Activated CD8-positive, alpha-beta memory T cell treated with anti-CD3 and anti-CD28 coated beads, Interleukin-2, amount 50 U/mL, for 1 hour (primary cell): Measurements from ENCODE around the gene NPC1.

Source experiments
- DNase-seq: peaks from one replicate; pipeline ENCODE4 v3.0.0-alpha.2; 2020; ENCODE audit errors: extremely low read depth

Gene NPC1

DNA sequence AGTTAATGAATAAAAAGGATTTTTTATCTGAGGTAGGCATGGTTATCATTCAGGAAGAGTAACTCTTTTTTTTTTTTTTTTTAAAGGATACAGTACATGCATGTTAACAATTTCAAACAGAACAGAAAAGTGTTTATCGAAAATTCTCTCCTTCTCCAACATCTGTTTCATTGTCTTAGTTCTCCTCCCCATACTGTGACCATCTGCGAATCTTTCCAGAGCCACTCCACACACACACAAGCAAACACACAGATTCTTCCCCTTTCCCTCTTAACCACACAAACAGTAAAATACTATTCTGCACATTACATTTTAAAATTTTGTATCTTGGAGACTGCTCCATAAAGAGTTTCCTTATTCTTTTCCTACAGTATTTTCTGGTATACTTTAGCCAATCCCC is 38.0 kb downstream of the NPC1 start:
- no peak for DNase-seq

DNA sequence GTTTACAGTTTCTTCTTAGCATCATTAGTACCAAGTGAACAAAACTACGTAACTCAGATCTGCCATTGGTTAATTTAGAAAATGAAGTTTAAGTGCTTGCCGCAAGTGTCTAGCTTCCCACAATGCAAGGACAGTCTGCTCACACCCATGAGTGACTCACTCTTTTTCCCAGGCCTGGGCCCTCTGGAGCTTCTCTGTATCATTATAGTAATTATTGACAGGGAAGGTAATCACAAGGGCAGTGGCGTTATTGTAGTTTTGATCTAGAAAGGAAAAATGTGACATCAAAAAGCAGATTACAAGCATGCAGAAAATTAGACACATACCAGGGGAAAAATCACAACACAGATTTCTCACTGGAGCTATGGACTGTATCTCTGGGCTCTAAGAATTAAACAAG is 38.5 kb downstream of the NPC1 start:
- no peak for DNase-seq

DNA sequence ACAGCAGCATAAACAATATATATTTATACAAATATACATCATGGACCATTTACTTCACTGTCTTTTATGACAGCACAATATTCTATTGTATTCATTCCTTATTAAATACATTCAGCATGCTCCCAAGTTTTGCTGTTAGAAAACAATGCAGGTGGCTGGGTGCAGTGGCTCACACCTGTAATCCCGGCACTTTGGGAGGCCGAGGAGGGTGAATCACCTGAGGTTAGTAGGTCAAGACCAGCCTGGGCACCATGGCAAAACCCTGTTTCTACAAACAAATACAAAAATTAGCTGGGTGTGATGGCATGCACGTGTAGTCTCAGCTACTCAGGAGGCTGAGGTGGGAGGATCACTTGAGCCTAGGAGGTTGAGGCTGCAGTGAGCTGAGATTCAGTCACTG is 39.0 kb downstream of the NPC1 start:
- DNase-seq = no peak

DNA sequence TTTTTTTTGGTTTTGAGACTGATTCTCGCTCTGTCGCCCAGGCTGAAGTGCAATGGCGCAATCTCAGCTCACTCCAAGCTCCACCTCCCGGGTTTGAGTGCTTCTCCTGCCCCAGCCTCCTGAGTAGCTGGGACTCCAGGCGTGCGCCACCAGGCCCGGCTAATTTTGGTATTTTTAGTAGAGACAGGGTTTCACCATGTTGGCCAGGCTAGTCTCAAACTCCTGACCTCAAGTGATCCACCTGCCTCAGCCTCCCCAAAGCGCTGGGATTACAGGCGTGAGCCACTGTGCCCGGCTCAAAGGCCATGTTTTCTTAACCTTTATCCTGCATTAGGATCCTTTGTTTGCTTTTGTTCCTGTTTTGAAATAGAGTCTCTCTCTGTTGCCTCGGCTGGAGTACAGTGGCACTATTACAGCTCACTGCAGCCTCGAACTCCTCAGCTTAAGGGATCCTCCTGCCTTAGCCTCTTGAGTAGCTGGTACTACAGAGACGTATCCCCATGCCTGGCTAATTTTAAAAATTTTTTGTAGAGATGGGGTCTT is 41.0 kb downstream of the NPC1 start:
- no peak for DNase-seq

DNA sequence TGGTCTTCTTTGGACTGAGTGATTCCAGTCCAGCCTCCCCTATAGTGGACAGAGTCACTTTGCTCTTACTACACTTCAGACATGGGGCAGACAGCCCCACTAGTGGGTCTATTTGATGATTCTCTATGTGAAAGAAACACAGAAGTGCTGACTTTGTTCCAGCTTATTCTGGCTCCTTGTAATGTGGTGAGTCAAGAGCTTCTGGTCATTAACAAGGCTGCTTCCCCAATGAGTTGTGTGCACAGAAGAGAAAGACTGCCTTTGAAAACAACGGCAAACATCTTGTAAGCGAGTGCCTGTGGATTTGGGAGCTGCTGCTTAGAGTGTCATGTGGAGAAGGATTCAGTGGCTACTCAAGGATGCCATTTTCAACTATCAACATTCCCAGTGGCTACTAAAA is 43.8 kb downstream of the NPC1 start:
- no peak for DNase-seq

DNA sequence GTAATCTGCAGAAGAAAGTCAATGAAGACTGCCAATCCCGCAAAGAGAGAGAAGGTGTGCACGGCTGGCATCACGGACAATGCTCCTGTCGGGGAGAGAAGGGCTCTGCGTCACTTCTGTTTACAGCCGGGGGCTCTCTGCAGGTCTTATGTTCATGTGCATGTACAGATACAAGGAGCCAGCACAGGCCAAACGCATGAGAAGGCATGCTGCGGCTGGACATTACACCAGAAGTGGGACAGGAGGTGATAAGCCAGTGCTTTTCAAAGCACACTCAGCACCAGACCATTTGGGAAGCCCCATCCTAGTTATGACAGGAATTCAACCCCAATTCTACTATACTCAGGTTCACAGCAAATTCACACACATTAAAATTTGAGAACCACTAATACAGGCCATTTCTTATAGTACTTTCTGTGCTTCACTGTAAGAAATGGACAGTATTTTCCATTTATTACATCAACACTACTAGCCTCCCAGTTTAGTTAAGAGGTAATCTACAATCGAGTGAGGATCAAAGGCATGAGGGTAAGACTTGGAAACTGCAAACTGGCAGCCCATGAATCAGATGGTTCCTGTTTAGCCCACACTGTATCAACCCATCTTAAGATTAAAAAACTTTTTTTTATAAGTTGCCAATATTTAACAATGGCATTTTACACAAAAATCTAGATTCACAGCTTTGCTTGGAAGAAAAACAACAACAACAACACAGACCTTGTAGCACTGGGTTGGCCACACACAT is 44.8 kb downstream of the NPC1 start:
- no peak for DNase-seq

DNA sequence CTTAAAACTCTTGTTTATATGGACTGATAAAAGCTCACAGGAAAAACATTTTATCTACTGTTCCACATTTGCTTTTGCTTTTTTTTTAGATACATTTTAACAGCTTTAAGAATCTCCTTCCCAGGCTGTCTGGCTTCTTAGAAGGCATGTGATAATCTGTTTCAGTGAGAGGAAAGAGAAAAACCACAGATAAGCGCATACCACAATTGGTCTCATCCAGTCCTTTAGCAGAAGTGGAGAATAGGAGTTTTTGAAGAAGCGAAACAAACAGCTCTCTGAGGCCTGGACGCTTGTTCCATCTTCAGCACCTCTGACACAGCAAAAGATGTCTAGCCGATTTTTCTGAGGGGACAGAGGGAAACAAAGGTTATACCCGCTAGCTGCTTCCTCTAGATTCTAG is 45.4 kb downstream of the NPC1 start:
- no peak for DNase-seq

DNA sequence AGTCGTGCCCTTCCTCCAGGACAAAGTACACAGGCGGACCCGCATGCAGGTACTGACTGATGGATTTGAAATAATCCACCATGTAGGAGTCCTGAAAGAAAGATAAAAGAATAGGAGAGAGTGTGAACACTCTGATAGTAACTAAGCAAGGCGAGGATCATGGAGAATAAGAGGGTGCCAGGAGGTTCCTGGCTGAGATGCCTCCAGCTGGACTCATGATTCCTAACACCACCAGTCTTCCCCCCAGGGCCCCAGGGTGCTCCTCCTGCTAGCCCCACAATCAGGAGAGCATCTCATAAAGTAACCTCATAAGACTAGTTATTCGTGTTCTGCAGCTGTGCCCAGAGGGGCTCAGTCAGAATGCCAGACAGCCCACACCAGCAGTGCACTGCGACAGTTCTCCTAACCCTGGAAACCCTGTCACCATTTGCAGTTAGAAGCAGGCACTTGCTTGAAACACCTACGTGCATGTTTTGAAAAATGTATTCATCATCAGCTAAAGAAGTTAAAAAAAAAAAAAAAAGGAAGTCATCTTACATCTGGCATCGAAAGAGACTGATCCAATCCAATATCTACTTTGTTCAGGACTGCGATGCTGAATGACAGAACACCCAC is 46.3 kb downstream of the NPC1 start:
- DNase-seq = no peak

DNA sequence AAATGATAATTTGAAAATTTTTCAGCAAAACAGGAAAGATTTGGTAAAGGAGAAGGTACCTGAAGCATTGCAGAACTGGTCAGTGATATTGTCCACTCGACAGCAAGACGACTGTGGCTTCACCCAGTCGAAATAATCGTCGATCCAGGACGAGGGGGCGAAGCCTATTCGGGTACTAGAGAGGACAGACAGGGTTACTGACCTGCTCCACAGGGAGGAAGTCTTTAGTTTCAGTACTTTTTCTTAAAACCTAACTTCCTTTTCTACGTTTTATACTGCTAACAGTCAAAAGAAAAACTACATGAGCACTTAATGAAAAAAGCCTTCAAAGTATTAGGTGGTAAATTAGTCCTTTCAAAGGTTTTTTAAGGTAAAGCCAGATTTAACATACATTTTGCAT is 47.0 kb downstream of the NPC1 start:
- no peak for DNase-seq

DNA sequence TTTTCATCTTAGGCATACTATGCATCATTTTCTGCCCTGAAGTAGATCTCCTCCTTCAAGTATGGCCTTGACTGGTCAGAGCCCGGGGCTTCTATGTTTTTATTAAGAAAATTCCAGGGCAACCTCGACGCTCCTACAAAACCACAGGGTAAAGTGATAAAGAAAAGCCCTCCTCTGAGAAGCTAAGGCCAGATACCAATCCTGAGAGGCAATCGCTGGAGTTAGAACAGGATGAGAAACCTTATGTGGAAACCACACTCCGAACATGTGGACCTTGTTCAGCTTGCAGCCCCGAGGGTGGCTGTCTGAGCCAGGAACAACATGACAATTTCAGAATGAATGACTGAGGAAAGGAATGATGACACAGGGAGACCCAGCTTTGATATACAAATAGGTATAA is 47.4 kb downstream of the NPC1 start:
- DNase-seq = no peak

DNA sequence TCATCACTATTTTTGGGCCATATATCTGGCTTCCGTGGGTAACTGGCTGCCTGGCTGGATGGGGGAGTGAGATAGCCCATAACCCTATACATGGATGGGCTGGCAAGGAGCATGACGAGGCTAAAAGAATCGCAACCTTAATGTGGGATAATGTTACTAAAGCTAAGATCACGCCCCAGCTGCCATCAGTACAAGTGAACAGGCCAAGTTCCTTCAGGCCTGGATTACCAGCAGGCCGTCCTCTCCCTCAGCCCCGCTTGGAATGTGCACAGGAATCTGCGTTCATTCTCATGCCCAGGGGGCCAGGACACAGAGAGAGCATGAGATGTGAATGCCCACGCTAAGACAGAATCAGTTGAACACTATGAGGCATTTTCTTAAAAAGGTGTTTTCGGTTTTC is 48.3 kb downstream of the NPC1 start:
- DNase-seq = no peak

DNA sequence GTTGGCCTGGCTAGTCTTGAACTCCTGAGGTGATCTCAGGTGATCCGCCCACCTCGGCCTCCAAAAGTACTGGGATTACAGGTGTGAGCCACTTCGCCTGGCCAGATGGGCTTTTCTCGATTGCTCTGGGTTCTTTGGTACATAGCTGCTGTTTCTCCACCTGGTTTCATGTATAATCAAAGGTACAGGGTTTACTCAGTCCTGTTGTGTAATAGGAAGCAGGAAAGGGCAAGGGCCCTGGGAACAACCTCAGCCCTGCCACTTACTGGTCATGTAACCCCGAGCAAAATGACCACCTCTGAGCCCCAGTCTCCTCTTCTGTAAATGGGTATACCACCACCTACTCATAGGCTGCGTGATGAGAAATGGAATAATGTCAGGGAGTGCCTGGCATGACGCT is 49.0 kb downstream of the NPC1 start:
- DNase-seq = no peak

DNA sequence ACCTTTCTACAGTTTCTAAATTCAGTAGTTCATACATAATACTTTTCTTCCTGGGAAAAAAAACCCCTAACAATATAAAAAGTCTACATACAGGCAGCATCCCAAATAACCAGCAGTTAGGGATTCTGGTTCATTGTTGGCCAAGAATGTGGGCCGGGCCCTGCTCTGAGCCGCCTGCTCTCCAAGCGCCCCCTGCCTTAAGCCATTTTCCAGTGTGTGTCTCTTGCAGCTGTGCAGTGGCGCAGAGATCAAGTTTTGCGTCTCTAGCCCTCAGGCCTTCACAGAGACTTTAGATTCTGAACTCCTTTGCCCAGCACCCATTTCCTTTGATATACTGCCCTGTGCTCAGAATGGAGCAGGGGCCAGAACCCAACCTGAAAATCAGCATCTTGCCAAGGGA is 50.1 kb downstream of the NPC1 start:
- no peak for DNase-seq

DNA sequence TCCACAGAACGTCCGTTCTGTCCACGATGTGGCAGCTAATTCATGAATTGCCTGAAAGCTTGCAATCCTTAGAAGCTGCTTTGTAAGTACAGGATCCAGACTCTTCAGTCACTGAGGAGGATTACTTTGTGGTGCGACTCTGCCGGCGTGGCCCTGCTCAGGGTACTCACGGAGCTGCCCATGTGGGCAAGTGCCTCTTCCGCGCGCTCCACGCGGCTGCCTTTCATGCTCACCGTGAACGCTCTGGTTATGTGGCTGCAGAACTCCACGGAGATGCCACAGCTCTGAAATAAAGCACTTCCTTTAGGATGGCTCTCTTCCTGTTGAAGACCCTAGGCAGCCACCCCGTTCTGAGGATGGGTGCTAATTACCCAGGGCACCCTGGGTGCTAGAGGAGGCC is 52.0 kb downstream of the NPC1 start:
- DNase-seq = no peak

DNA sequence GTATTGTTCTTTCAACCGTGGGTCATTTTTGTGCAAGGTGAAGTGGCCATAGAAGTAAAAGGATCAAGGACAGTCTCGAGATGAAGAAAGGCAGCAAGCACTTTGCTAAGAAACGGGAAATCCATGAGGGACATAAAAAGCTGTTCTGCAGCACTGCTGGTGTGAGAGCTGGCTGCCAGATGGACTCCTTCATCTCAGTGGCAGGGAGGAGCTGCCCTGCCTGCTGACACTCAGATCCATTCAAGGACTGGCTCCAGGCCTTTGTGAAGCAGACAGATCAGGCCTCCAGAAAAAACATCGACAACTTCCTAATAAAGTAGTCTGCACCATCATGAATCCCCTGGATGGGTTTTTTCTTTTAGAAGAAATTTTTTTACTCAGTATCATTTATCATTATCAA is 53.5 kb downstream of the NPC1 start:
- no peak for DNase-seq

DNA sequence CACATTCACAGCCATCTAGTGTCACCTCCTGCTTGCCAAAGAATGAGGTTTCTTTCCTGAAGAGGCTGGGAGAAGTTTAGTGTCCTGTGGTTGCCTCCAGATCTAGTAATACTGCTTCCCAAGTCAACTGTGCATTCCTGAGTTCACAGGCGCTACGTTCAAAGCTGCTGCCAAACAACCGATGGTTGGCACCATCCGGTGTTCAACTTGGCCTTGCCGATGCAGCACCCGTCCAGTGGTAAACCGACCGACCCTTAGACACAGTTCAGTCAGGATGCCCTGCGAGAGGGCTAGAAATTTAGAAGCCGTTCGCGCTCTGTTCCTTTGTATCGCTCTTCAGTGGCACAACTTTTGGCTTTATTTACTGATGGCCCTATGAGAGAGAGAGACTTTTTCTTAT is 54.4 kb downstream of the NPC1 start:
- no peak for DNase-seq

DNA sequence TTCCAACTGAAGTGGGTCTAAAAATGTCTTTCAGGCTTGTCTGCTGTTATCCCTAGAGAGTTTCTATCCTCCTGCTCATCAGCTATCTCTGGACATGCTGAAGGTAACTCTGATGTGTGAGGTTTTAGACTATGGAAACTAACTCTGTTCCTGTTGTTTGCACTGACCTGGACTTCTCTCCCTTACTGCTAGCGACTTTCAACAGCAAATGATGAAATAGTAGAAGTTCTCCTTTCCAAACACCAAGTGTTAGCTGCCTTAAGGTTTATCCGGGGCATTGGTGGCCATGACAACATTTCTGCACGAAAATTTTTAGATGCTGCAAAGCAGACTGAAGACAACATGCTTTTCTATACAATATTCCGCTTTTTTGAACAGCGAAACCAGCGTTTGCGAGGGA is 56.1 kb downstream of the NPC1 start:
- DNase-seq = no peak

DNA sequence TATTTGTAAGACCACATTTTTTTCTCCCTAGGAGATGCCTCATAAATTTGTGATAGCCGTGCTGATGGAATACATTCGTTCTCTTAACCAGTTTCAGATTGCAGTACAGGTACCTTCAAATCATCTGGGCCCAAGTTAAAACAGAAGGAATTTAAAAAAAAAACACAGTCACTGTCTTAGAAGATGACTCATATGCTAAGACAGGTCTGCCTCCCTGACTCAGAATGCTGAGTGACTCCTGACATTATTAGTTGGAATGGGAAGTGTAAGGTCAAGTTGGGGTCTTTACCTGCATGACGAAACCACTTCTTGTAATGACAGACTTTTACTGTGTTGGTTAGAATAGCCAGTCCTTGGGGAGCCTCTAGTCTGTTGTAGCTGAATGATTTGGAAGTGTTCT is 56.7 kb downstream of the NPC1 start:
- no peak for DNase-seq

DNA sequence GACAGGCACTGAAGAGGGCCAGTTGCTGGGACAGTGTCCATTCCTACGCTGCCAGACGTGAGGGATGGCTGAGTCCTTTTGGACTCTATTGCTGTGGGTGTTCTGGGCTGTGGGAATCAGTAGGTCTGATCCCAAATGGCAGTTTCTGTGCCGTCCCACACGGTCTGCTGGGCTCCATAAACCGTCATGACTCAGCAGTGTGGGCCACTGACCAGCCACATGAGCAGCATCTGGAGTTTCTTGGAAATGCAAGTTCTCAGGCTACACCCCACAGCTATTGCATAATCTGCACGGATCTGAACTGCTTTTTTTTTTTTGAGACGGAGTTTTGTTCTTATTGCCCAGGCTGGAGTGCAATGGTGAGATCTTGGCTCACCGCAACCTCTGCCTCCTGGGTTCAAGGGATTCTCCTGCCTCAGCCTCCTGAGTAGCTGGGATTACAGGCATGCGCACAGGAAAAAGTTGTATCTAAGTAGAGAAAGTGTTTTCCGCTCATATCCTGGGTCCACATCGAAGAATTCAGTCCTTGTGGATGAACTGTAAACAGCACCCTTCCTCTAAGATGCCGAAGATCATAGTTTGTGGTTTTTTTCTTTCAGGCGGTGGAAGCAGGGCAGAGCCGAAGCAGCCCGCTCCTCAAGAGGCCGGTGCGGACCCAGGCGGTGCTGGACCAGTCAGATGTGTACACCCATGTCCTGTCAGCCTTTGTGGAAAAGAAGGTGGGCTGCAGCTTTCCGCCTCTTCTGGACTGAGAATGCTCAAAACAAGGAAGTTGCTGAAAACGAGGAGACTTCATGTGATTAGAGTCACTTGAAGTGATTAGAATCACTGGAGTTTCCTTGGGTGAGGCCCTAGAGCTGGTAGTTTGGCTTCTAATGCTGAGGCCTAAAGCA is 57.5 kb downstream of the NPC1 start:
- DNase-seq = no peak

DNA sequence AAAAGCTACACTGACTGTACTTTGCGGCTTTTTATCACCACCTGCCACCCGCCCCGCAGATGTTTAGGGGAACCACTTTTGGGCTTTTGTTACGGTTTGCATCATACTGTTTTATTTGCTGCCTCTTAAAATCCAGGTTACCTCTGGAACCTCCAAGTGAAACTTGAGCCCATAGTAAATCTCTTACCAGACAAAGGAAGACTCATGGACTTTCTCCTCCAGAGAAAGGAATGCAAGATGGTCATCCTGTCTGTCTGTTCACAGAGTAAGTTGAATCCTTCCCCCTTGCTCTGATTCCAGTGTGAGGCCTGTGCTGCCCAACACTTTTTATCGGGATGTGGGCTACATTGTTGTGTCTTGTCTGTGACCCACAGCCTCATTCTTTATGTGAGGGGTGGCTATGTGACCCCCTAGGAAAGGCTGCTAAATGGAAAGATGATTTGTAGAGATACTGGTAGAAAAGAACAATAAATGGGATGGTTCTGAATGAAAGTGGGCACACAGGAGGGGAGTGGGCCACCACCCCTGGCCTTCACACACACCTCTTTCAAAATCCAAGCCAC is 59.7 kb downstream of the NPC1 start:
- no peak for DNase-seq

DNA sequence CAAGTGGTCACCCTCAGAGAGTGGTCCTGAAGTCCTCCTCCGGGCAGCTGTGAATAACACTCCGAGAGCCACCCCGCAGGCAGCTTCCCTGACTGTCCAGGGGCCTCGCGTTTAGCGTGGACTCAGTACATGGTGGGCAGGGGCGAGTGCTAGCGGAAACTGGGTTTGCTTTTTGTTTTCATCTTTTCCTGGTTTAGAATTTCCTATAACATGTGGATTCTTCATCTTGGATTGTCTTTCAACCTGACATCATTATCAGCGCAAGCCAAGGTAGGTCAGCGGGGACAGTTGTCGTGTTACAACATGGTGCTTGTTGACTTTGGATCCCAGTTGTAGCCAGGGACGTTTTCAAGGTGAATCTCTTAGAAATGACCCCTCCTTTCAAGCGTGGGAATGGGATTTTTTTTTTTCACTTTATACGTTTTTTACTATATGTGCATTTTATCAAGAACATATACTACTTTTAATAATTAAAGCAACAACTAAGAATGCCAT is 62.0 kb downstream of the NPC1 start:
- no peak for DNase-seq
